Measurements from ENCODE around the gene PTGFRN. TPM values are rescaled to one million over a fixed set of nuclear protein-coding genes. Genes with fewer than 3 reads are reported as not detected.

The PTGFRN gene
- total and polyA plus RNA-seq, 2 of the 8 experiments (the other 6 are each of a cell fraction or from before 2014, with no cell fraction given), result 13.0 to 32.6 TPM

- no peak overlapping the region for H3K4me3 ChIP-seq (ENCODE audit: extremely low read depth in 1 of 4, insufficient read depth in 2 of 4, low read depth in 3 of 4, low read length in 4 of 4)
- no peak overlapping the region for H3K23ac ChIP-seq (ENCODE audit: insufficient read length)
- H2BK120ac ChIP-seq (replicated peaks; ENCODE audit: low read depth, low read length), result no peak overlapping the region
- no peak overlapping the region for H3K4me2 ChIP-seq (ENCODE audit: insufficient read depth in 1 of 2, low read depth in 2 of 2, low read length in 2 of 2)
- H4K8ac ChIP-seq (ENCODE audit: extremely low read depth, insufficient read depth, low read length), result no peak overlapping the region
- no peak overlapping the region for H3K4ac ChIP-seq (replicated peaks; ENCODE audit: insufficient read length, low read depth, low read length)
- FAIRE-seq (peak; percentile 57), DNase-seq (ENCODE audit: low read depth in 1 of 2, low spot score in 2 of 2) (peak in 1 of 2 experiments; percentile 5)
- no peak overlapping the region for H2BK5ac ChIP-seq (ENCODE audit: low read depth, low read length)
- H3K4me1 ChIP-seq (replicated peaks in 1 of 4; ENCODE audit: control insufficient read depth in 3 of 4, insufficient read depth in 4 of 4, low read length in 3 of 4), result peaks cover 0 to 6% (median 0%) of the 10 kb centered on the region in 4 experiments; a peak in 2 of 7 replicates
- no peak overlapping the region for H2BK12ac ChIP-seq (ENCODE audit: low read depth, low read length)
- H4K20me1 ChIP-seq (replicated peaks in 1 of 2; ENCODE audit: control insufficient read depth in 1 of 2, insufficient read depth in 2 of 2, low read length in 2 of 2), result no peaks in the 10 kb centered on the region
- no peak overlapping the region for H3K27ac ChIP-seq (ENCODE audit: low read depth, low read length)
- H2AK5ac ChIP-seq (ENCODE audit: low read depth, low read length), result no peak overlapping the region
- no peak overlapping the region for H2AFZ ChIP-seq (ENCODE audit: low read length)
- H3K79me1 ChIP-seq (ENCODE audit: low read depth, low read length), result no peaks in the 10 kb centered on the region
- peak in 1 of 2 experiments; percentile 12; a peak in 1 of 4 replicates for TF ChIP-seq RAD21 (IDR thresholded peaks at IDR 0.05 in 1 of 2, conservative IDR thresholded peaks at IDR 0.05 in 1 of 2; ENCODE audit: low read depth in 2 of 2, low read length in 2 of 2)
- TF ChIP-seq CTCF (IDR thresholded peaks at IDR 0.05; ENCODE audit: control extremely low read depth in 1 of 3, insufficient read depth in 1 of 3, low read depth in 1 of 3, low read length in 3 of 3), result peak in 1 of 3 experiments; percentile 22; a peak in 1 of 4 replicates
- TF ChIP-seq CHD1 (IDR thresholded peaks at IDR 0.05; ENCODE audit: low read depth, low read length), result no peak
- TF ChIP-seq ZNF274 (IDR thresholded peaks at IDR 0.05; ENCODE audit: borderline replicate concordance, extremely low read depth, low read length), result no peak
- H3K18ac ChIP-seq (ENCODE audit: extremely low read depth, low read length), result no peak overlapping the region
- ChIA-PET POLR2A (ENCODE audit: partially characterized antibody) (interaction anchor here (3.0 kb wide), 1 partner anchor 24 kb away, joined by 8 read pairs; the partner anchor contains the start of gene TTF2), CTCF (ENCODE audit: partially characterized antibody) (interaction anchor here (0.7 to 1.6 kb wide), 3 partner anchors 13 to 127 kb away, joined by 3 read pairs; no protein-coding TSS in a partner anchor)
- no peaks in the 10 kb centered on the region for H3K9me3 ChIP-seq (ENCODE audit: insufficient read depth in 2 of 2, low read depth in 1 of 2, low read length in 1 of 2)
- H4K5ac ChIP-seq (ENCODE audit: insufficient read length, low read depth, low read length), result no peak overlapping the region
- no peaks in the 10 kb centered on the region for H3K27me3 ChIP-seq (replicated peaks in 1 of 4; ENCODE audit: control insufficient read depth in 3 of 4, extremely low read depth in 1 of 4, insufficient read depth in 3 of 4, low read length in 3 of 4)
- no peaks in the 10 kb centered on the region for H3K79me2 ChIP-seq (ENCODE audit: control insufficient read depth in 1 of 2, insufficient read depth in 2 of 2, low read length in 2 of 2)
- H3K36me3 ChIP-seq (ENCODE audit: control insufficient read depth in 2 of 4, insufficient read depth in 4 of 4, low read length in 3 of 4), result no peaks in the 10 kb centered on the region
- H3K56ac ChIP-seq (replicated peaks; ENCODE audit: insufficient read length, low read depth, low read length), result no peak overlapping the region
- H3K14ac ChIP-seq (ENCODE audit: insufficient read length), result no peak overlapping the region
- H3K9ac ChIP-seq (replicated peaks in 1 of 4; ENCODE audit: extremely low read depth in 1 of 4, low read depth in 3 of 4, low read length in 3 of 4), result no peak overlapping the region
- no peaks in the 10 kb centered on the region for H3K23me2 ChIP-seq (ENCODE audit: low read depth, low read length)
- no peak overlapping the region for H2BK15ac ChIP-seq (ENCODE audit: low read length)
- WGBS, 2 experiments (ENCODE audit: extremely low coverage in 1 of 2, insufficient coverage in 1 of 2, insufficient read length in 1 of 2, insufficient replicate concordance in 2 of 2, low coverage in 1 of 2, low lambda C conversion rate in 2 of 2, missing lambda C conversion rate in 1 of 2), result 79% methylated on average over 6 of the region's 6 CpGs; no CpG with 5 or more reads in 1 of the 2 experiments
- no peak overlapping the region for H2BK20ac ChIP-seq (ENCODE audit: low read length)
- H4K91ac ChIP-seq (replicated peaks; ENCODE audit: insufficient read length, low read length), result no peak overlapping the region
These were observed 126.3 kb downstream of the PTGFRN start for GRCh38 chr1:117036018-117036461.

Data from H1 (cell line).